Astrocyte (in vitro differentiated cells and primary cell): ENCODE measurements around the gene ALPK3. TPM values are rescaled to one million over a fixed set of nuclear protein-coding genes. Genes with fewer than 3 reads are reported as not detected.

Source experiments
- DNase-seq: peaks from one replicate; pipeline ENCODE4 v3.0.0-alpha.2; 2010; ENCODE audit warnings: low read depth
- FAIRE-seq: peaks from 2 replicates; lab custom pipeline; 2011; peaks lifted over from hg19 to GRCh38; lab: Jason Lieb, UNC
- H2AFZ ChIP-seq: 2 replicates; pipeline ENCODE4 v1.6.0; 2012; ENCODE audit warnings: low read depth, low read length, inconsistent platforms
- H3K27ac ChIP-seq: 2 replicates; pipeline ENCODE4 v1.5.1; 2011; ENCODE audit warnings: low read depth, low read length, inconsistent platforms
- H3K27me3 ChIP-seq: 2 replicates; pipeline ENCODE4 v1.6.0; 2011; ENCODE audit warnings: low read length, inconsistent platforms; ENCODE audit not compliant: insufficient read depth
- H3K36me3 ChIP-seq: 2 replicates; pipeline ENCODE4 v1.5.1; 2011; ENCODE audit warnings: low read length, inconsistent platforms; ENCODE audit not compliant: insufficient read depth
- H3K4me1 ChIP-seq: 2 replicates; pipeline ENCODE4 v1.5.1; 2011; ENCODE audit warnings: low read length, inconsistent platforms; ENCODE audit not compliant: insufficient read depth
- H3K4me2 ChIP-seq: 2 replicates; pipeline ENCODE4 v1.6.0; 2012; ENCODE audit warnings: low read length, inconsistent platforms
- H3K4me3 ChIP-seq: 2 replicates; pipeline ENCODE4 v1.5.1; 2011; ENCODE audit warnings: low read depth, mild to moderate bottlenecking, low read length, inconsistent platforms; ENCODE audit not compliant: insufficient read depth
- H3K79me2 ChIP-seq: 2 replicates; pipeline ENCODE4 v1.6.0; 2012; ENCODE audit warnings: mild to moderate bottlenecking, low read length, inconsistent platforms; ENCODE audit not compliant: insufficient read depth
- H3K9ac ChIP-seq: 2 replicates; pipeline ENCODE4 v1.6.0; 2012; ENCODE audit warnings: mild to moderate bottlenecking, low read length, inconsistent platforms
- H3K9me3 ChIP-seq: 2 replicates; pipeline ENCODE4 v1.5.1; 2012; ENCODE audit warnings: low read depth, mild to moderate bottlenecking, low read length, inconsistent platforms; ENCODE audit not compliant: insufficient read depth
- H4K20me1 ChIP-seq: 2 replicates; pipeline ENCODE4 v1.6.0; 2012; ENCODE audit warnings: low read length, inconsistent platforms; ENCODE audit not compliant: insufficient read depth
- H3K27ac Mint-ChIP-seq: one replicate; pipeline ENCODE4 v1.8.0; 2021; ENCODE audit warnings: mild to moderate bottlenecking, mixed read lengths; ENCODE audit not compliant: unreplicated experiment
- H3K27me3 Mint-ChIP-seq: one replicate; pipeline ENCODE4 v1.8.0; 2021; ENCODE audit warnings: low read depth, mixed read lengths; ENCODE audit not compliant: unreplicated experiment
- H3K36me3 Mint-ChIP-seq: one replicate; pipeline ENCODE4 v1.8.0; 2021; ENCODE audit warnings: low read depth, mixed read lengths; ENCODE audit not compliant: unreplicated experiment
- H3K4me1 Mint-ChIP-seq: one replicate; pipeline ENCODE4 v1.8.0; 2021; ENCODE audit warnings: low read depth, mixed read lengths; ENCODE audit not compliant: unreplicated experiment
- H3K4me3 Mint-ChIP-seq: one replicate; pipeline ENCODE4 v1.8.0; 2021; ENCODE audit warnings: mild to moderate bottlenecking, moderate library complexity, mixed read lengths; ENCODE audit not compliant: unreplicated experiment
- H3K9me3 Mint-ChIP-seq: one replicate; pipeline ENCODE4 v1.8.0; 2021; ENCODE audit warnings: mild to moderate bottlenecking, mixed read lengths; ENCODE audit not compliant: unreplicated experiment
- EZH2 ChIP-seq: IDR thresholded peaks from 2 replicates; pipeline ENCODE4 v1.6.1; 2012; ENCODE audit warnings: mild to moderate bottlenecking, low read length, inconsistent platforms; ENCODE audit not compliant: insufficient read depth
- total RNA-seq: library from RNA; stranded (reverse); gene quantifications from 2 replicates; pipeline ENCODE4 v1.2.1, GENCODE V29; 2021
- TF ChIP-seq, protein P1 (sequence below): IDR thresholded peaks from 2 replicates; pipeline ENCODE4 v1.5.1; 2011; ENCODE audit warnings: low read depth, mild to moderate bottlenecking, inconsistent platforms, low read length, moderate library complexity; ENCODE audit not compliant: insufficient read depth

Gene ALPK3
- total RNA-seq, 1 donor from 2014 or later = 9.1 TPM

DNA sequence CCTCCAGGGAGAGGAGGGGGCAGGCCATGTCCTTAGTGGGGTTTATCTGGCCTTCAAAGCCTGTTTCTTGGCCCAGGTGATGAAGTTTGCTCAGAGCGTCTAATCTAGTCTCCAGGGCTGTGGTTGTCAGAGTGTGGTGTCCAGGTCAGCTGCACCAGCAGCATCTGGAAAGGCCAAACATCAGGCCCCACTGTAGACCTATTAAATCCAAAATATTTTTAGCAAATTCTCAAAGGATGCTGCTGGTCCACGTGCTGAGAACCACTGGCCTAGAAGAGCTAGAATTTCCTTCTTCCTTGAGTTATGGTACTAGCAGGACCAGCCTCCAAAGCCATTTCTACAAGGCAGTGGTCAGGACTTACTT, 96.2 kb downstream of the ALPK3 start:
- no peak for TF ChIP-seq EZH2
- TF ChIP-seq, protein P1, sequence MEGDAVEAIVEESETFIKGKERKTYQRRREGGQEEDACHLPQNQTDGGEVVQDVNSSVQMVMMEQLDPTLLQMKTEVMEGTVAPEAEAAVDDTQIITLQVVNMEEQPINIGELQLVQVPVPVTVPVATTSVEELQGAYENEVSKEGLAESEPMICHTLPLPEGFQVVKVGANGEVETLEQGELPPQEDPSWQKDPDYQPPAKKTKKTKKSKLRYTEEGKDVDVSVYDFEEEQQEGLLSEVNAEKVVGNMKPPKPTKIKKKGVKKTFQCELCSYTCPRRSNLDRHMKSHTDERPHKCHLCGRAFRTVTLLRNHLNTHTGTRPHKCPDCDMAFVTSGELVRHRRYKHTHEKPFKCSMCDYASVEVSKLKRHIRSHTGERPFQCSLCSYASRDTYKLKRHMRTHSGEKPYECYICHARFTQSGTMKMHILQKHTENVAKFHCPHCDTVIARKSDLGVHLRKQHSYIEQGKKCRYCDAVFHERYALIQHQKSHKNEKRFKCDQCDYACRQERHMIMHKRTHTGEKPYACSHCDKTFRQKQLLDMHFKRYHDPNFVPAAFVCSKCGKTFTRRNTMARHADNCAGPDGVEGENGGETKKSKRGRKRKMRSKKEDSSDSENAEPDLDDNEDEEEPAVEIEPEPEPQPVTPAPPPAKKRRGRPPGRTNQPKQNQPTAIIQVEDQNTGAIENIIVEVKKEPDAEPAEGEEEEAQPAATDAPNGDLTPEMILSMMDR = no peak
- Mint-ChIP-seq H3K27me3 (peaks cover 4% of the 10 kb centered on the region), H3K36me3 (peaks cover under 1% of the 10 kb centered on the region), H3K4me1 (peaks cover 29% of the 10 kb centered on the region), H3K27ac (peak overlapping the region; percentile 100), H3K9me3 (no peaks in the 10 kb centered on the region), H3K4me3 (no peak overlapping the region)
- FAIRE-seq (no peak), DNase-seq (no peak)
- Histone ChIP-seq H3K4me1 (peaks cover 45% of the 10 kb centered on the region), H3K9ac (peak overlapping the region; percentile 70), H3K36me3 (no peaks in the 10 kb centered on the region), H3K79me2 (no peaks in the 10 kb centered on the region), H3K9me3 (no peaks in the 10 kb centered on the region), H3K27ac (peak overlapping the region; percentile 87), H3K4me3 (no peak overlapping the region), H3K4me2 (no peak overlapping the region), H2AFZ (no peak overlapping the region), H3K27me3 (no peaks in the 10 kb centered on the region), H4K20me1 (no peaks in the 10 kb centered on the region)

DNA sequence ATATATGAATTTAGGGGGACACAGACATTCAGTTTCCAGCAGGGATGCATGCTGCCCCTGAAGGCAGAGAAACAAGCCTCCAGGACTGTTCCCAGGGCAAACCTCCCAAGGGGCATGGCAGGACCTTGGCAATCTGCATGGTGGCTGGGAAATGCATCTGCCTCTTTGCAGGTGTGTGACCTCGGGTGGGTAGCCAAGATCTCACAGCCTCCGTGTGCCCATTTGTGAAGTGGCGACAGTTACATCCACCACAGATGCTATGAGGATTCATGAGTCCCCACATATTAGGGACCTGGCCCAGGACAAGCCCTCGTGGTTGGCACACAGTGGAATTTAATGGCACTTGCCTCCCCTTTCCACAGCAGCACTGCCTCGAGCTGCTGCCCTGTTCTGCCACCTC, 97.2 kb downstream of the ALPK3 start:
- Mint-ChIP-seq H3K36me3 (peaks cover 2% of the 10 kb centered on the region), H3K27ac (peak overlapping the region; percentile 97), H3K4me1 (peaks cover 29% of the 10 kb centered on the region), H3K9me3 (no peaks in the 10 kb centered on the region), H3K27me3 (peaks cover 9% of the 10 kb centered on the region), H3K4me3 (no peak overlapping the region)
- TF ChIP-seq, protein P1 = no peak
- H3K27ac ChIP-seq = peak overlapping the region; percentile 90
- H3K4me2 ChIP-seq = peak overlapping the region; percentile 60
- DNase-seq (no peak), FAIRE-seq (no peak)
- peak overlapping the region; percentile 72 for H2AFZ ChIP-seq
- H3K79me2 ChIP-seq = no peaks in the 10 kb centered on the region
- peaks cover 45% of the 10 kb centered on the region for H3K4me1 ChIP-seq
- no peaks in the 10 kb centered on the region for H3K9me3 ChIP-seq
- peak overlapping the region; percentile 75 for H3K9ac ChIP-seq
- no peaks in the 10 kb centered on the region for H3K27me3 ChIP-seq
- H4K20me1 ChIP-seq = no peaks in the 10 kb centered on the region
- H3K36me3 ChIP-seq = no peaks in the 10 kb centered on the region
- H3K4me3 ChIP-seq = no peak overlapping the region

DNA sequence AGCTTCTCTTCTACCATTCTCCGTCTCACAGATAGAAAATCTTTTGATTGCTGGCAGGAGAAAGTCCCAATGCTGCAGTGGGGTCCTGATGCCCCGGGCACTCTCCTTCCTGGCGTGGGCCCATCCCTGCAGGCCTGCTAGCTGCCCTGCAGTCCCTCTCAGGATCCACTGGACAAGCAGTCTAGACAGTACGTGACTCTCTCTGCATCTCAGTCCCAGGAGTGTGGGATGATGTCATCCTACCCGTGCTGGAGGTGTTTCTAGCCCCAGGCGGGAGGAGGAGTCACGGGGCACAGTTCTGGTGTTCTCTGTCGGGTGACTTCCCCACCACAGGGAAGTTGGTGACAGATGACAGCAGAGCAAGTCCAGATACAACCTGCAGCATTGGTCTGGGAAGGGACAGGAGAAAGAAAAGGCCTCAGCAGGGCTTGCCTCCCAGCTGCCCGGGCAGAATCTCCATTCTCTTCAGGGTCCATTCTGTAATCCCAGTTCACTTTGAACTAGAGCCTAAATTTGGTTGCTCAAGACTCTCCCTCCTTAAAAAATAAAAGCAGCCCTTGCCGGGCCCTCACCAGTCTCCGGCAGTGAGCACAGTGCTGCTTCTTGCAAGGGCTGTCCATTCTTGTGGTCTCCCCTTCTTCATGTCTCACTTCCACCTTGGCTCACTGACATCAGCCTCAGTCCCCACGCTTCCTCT, 97.9 kb downstream of the ALPK3 start:
- Histone ChIP-seq H4K20me1 (no peaks in the 10 kb centered on the region), H3K9ac (peak overlapping the region; percentile 75), H3K4me2 (peak overlapping the region; percentile 60), H3K9me3 (no peaks in the 10 kb centered on the region), H3K36me3 (no peaks in the 10 kb centered on the region), H2AFZ (peak overlapping the region; percentile 72), H3K4me3 (no peak overlapping the region), H3K79me2 (no peaks in the 10 kb centered on the region), H3K4me1 (peaks cover 45% of the 10 kb centered on the region), H3K27me3 (no peaks in the 10 kb centered on the region), H3K27ac (peak overlapping the region; percentile 90)
- Mint-ChIP-seq H3K9me3 (no peaks in the 10 kb centered on the region), H3K36me3 (peaks cover 2% of the 10 kb centered on the region), H3K27me3 (peaks cover 10% of the 10 kb centered on the region), H3K4me1 (peaks cover 29% of the 10 kb centered on the region), H3K27ac (peak overlapping the region; percentile 97), H3K4me3 (peak overlapping the region; percentile 52)
- FAIRE-seq (no peak), DNase-seq (peak; percentile 96)
- no peak for TF ChIP-seq EZH2
- TF ChIP-seq, protein P1 = no peak
